Natural killer cell (primary cell): ENCODE results near the gene UBE2E3. TPM values are rescaled to one million over a fixed set of nuclear protein-coding genes. Genes with fewer than 3 reads are reported as not detected.

Experiments used
- ATAC-seq, 3 donors: fragments of 150-1000 bp in 2 of 3; fragments of 200-7000 bp in 1 of 3; cut with Tn5 transposase; 1 replicate in 1 of 3; 2 replicates in 2 of 3; pipeline ENCODE4 v1.10.0; 2021; ENCODE audit warnings: mild to moderate bottlenecking in 2 of 3, moderate library complexity in 2 of 3
- DNase-seq, 2 donors: peaks; one replicate each; pipeline versions ENCODE4 v3.0.0 to v3.0.0-alpha.2; 2013 to 2021; ENCODE audit warnings: mixed read lengths in 1 of 2
- H3K27ac ChIP-seq: one replicate; pipeline ENCODE4 v1.5.1; 2013; ENCODE audit warnings: mild to moderate bottlenecking, low read length
- H3K27me3 ChIP-seq: one replicate; pipeline ENCODE4 v1.6.1; 2013; ENCODE audit warnings: low read length; ENCODE audit not compliant: control insufficient read depth, insufficient read depth
- H3K36me3 ChIP-seq: one replicate; pipeline ENCODE4 v1.6.1; 2013; ENCODE audit warnings: low read length; ENCODE audit not compliant: control insufficient read depth, insufficient read depth
- H3K4me1 ChIP-seq: one replicate; pipeline ENCODE4 v1.6.1; 2013; ENCODE audit warnings: low read length; ENCODE audit not compliant: control insufficient read depth, insufficient read depth
- H3K4me3 ChIP-seq: one replicate; pipeline ENCODE4 v1.5.1; 2013; ENCODE audit warnings: low read length
- H3K9me3 ChIP-seq: one replicate; pipeline ENCODE4 v1.6.1; 2013; ENCODE audit warnings: low read length; ENCODE audit not compliant: control insufficient read depth, insufficient read depth
- H3K27ac Mint-ChIP-seq, 2 donors: one replicate each; pipeline ENCODE4 v1.8.0; 2022; ENCODE audit warnings: mild to moderate bottlenecking in 2 of 2, mixed read lengths in 2 of 2, moderate library complexity in 1 of 2
- H3K27me3 Mint-ChIP-seq, 2 donors: one replicate each; pipeline ENCODE4 v1.8.0; 2022; ENCODE audit warnings: low read depth in 2 of 2, mixed read lengths in 2 of 2
- H3K36me3 Mint-ChIP-seq: one replicate; pipeline ENCODE4 v1.8.0; 2022; ENCODE audit warnings: mixed read lengths
- H3K4me1 Mint-ChIP-seq, 2 donors: one replicate each; pipeline ENCODE4 v1.8.0; 2022; ENCODE audit warnings: mixed read lengths in 2 of 2
- H3K4me3 Mint-ChIP-seq: one replicate; pipeline ENCODE4 v1.8.0; 2022; ENCODE audit warnings: mild to moderate bottlenecking, moderate library complexity, mixed read lengths
- H3K9me3 Mint-ChIP-seq, 2 donors: one replicate each; pipeline ENCODE4 v1.8.0; 2022; ENCODE audit warnings: mixed read lengths in 2 of 2
- CTCF ChIP-seq: fragments of 200-600 bp; IDR thresholded peaks from one replicate; pipeline ENCODE4 v1.8.0; 2022; ENCODE audit warnings: antibody characterized with exemption
- WGBS: methylation state at CpG from one replicate; pipeline ENCODE4 v1.1.7; 2013; ENCODE audit warnings: missing lambda C conversion rate; ENCODE audit not compliant: insufficient coverage; 5-methylcytosine and 5-hydroxymethylcytosine counted together
- intact Hi-C: fragments of 100-400 bp; cut with micrococcal nuclease; formaldehyde crosslinking; loops from one replicate; pipeline ENCODE4 v1.14.2; 2022
- total RNA-seq, 4 donors: library from RNA; stranded (reverse); fragments of 120-200 nt in 1 of 4; gene quantifications; one replicate each; pipeline versions ENCODE4 v1.2.3 to v1.2.4, GENCODE V29; 2013 to 2022

The UBE2E3 gene
- total RNA-seq, 3 donors from 2014 or later (not counting 1 experiment from before 2014, with no cell fraction given) = 48.5 to 59.3 (median 52.6) TPM

- no peaks in the 10 kb centered on the region for H3K4me1 Mint-ChIP-seq
- TF ChIP-seq CTCF = no peak
- no peaks in the 10 kb centered on the region for H3K9me3 ChIP-seq
- DNase-seq (no peak), ATAC-seq (no peak)
- no peak overlapping the region for H3K4me3 ChIP-seq
- WGBS = 92% methylated on average over 3 of the region's 3 CpGs
- no peaks in the 10 kb centered on the region for H3K36me3 ChIP-seq
- peaks cover 17 to 32% of the 10 kb centered on the region in 2 donors for H3K27me3 Mint-ChIP-seq
- H3K4me3 Mint-ChIP-seq = no peak overlapping the region
- H3K27me3 ChIP-seq = peaks cover 9% of the 10 kb centered on the region
- H3K27ac ChIP-seq = no peak overlapping the region
- no peaks in the 10 kb centered on the region for H3K9me3 Mint-ChIP-seq
- intact Hi-C loops = no loop called here
- no peaks in the 10 kb centered on the region for H3K36me3 Mint-ChIP-seq
- no peaks in the 10 kb centered on the region for H3K4me1 ChIP-seq
- no peak overlapping the region for H3K27ac Mint-ChIP-seq
These were observed 36.0 kb upstream of the UBE2E3 start for GRCh38 chr2:180944372-180944771.

- Histone ChIP-seq H3K27me3 (peaks cover 14% of the 10 kb centered on the region), H3K27ac (no peak overlapping the region), H3K9me3 (no peaks in the 10 kb centered on the region), H3K36me3 (no peaks in the 10 kb centered on the region), H3K4me1 (no peaks in the 10 kb centered on the region), H3K4me3 (no peak overlapping the region)
- Mint-ChIP-seq H3K27me3 (peaks cover 29 to 57% of the 10 kb centered on the region in 2 donors), H3K36me3 (no peaks in the 10 kb centered on the region), H3K4me3 (no peak overlapping the region), H3K9me3 (no peaks in the 10 kb centered on the region), H3K4me1 (no peaks in the 10 kb centered on the region), H3K27ac (no peak overlapping the region)
- WGBS = 83% methylated on average over 1 of the region's 1 CpG
- TF ChIP-seq CTCF = no peak
- DNase-seq = no peak
- no peak for ATAC-seq
- intact Hi-C loops = no loop called here
These were observed 33.2 kb upstream of the UBE2E3 start for GRCh38 chr2:180947208-180947689.

- no peak for TF ChIP-seq CTCF
- Mint-ChIP-seq H3K36me3 (no peaks in the 10 kb centered on the region), H3K27me3 (peaks cover 38 to 63% of the 10 kb centered on the region in 2 donors), H3K27ac (no peak overlapping the region), H3K4me1 (no peaks in the 10 kb centered on the region), H3K9me3 (no peaks in the 10 kb centered on the region), H3K4me3 (no peak overlapping the region)
- ATAC-seq = no peak
- Histone ChIP-seq H3K27me3 (peaks cover 12% of the 10 kb centered on the region), H3K27ac (no peak overlapping the region), H3K4me3 (no peak overlapping the region), H3K4me1 (no peaks in the 10 kb centered on the region), H3K36me3 (no peaks in the 10 kb centered on the region), H3K9me3 (no peaks in the 10 kb centered on the region)
- WGBS = no CpG with 5 or more reads among the region's 1 CpG
- intact Hi-C loops = no loop called here
- no peak for DNase-seq
These were observed 30.5 kb upstream of the UBE2E3 start for GRCh38 chr2:180949896-180950295.

- H3K4me1 Mint-ChIP-seq = no peaks in the 10 kb centered on the region
- Histone ChIP-seq H3K27ac (no peak overlapping the region), H3K9me3 (no peaks in the 10 kb centered on the region), H3K36me3 (no peaks in the 10 kb centered on the region), H3K27me3 (peaks cover 12% of the 10 kb centered on the region), H3K4me1 (no peaks in the 10 kb centered on the region), H3K4me3 (no peak overlapping the region)
- H3K9me3 Mint-ChIP-seq = no peaks in the 10 kb centered on the region
- WGBS = 63% methylated on average over 1 of the region's 2 CpGs
- H3K27me3 Mint-ChIP-seq = peaks cover 35 to 56% of the 10 kb centered on the region in 2 donors
- TF ChIP-seq CTCF = no peak
- DNase-seq (no peak), ATAC-seq (no peak)
- H3K36me3 Mint-ChIP-seq = no peaks in the 10 kb centered on the region
- no peak overlapping the region for H3K27ac Mint-ChIP-seq
- H3K4me3 Mint-ChIP-seq = no peak overlapping the region
- intact Hi-C loops = no loop called here
These were observed 28.3 kb upstream of the UBE2E3 start for GRCh38 chr2:180952082-180952481.
